ENCODE data around the gene PTPRG. TPM values are rescaled to one million over a fixed set of nuclear protein-coding genes. Genes with fewer than 3 reads are reported as not detected.

Gene PTPRG
- total RNA-seq, 1 experiment from 2014 or later: 0.74 TPM

GRCh38 chr3:62088472-62089104 lies 527.2 kb downstream of the PTPRG start:
- Histone ChIP-seq H3K4me1 (ENCODE audit: control insufficient read depth, insufficient read depth, low read length) (no peaks in the 10 kb centered on the region), H3K27ac (ENCODE audit: low read length) (no peak overlapping the region), H3K27me3 (ENCODE audit: control insufficient read depth, insufficient read depth, low read length) (no peaks in the 10 kb centered on the region), H3K4me3 (ENCODE audit: low read depth in 2 of 2, low read length in 2 of 2) (no peak overlapping the region), H3K36me3 (ENCODE audit: control insufficient read depth, insufficient read depth, low read length) (no peaks in the 10 kb centered on the region), H3K9me3 (ENCODE audit: control insufficient read depth, insufficient read depth, low read depth, low read length) (no peaks in the 10 kb centered on the region)
- DNase-seq (ENCODE audit: low read depth, low spot score) (no peak), ATAC-seq (no peak)
- POLR2A ChIA-PET: no interaction called here
- intact Hi-C loops (cut with micrococcal nuclease; ENCODE audit: unreplicated experiment) (no loop called here), in situ Hi-C loops (cut with HindIII; ENCODE audit: low pct_unique_long_range_greater_than_20kb, low sequenced_read_pairs) (no loop called here)
- CTCF ChIA-PET: no interaction called here
- no TSS peak for BruUV-seq (replicated peaks)
- TF ChIP-seq CTCF (IDR thresholded peaks at IDR 0.05) (no peak), TCF7L2 (IDR thresholded peaks at IDR 0.05; ENCODE audit: low read depth, low read length) (no peak), POLR2AphosphoS5 (IDR thresholded peaks at IDR 0.05; ENCODE audit: low read depth, low read length) (no peak), REST (IDR thresholded peaks at IDR 0.05; ENCODE audit: insufficient read depth in 1 of 2, low read depth in 2 of 2, low read length in 1 of 2) (no peak), SIN3A (IDR thresholded peaks at IDR 0.05; ENCODE audit: borderline replicate concordance, insufficient read depth, low read depth, low read length) (no peak)

- no TSS peak for BruUV-seq (replicated peaks)
- H3K9me3 ChIP-seq (ENCODE audit: control insufficient read depth, insufficient read depth, low read depth, low read length): no peaks in the 10 kb centered on the region
- CTCF ChIA-PET: no interaction called here
- POLR2A ChIA-PET: no interaction called here
- ATAC-seq: no peak
- intact Hi-C loops (cut with micrococcal nuclease; ENCODE audit: unreplicated experiment) (no loop called here), in situ Hi-C loops (cut with HindIII; ENCODE audit: low pct_unique_long_range_greater_than_20kb, low sequenced_read_pairs) (no loop called here)
- H3K4me1 ChIP-seq (ENCODE audit: control insufficient read depth, insufficient read depth, low read length): no peaks in the 10 kb centered on the region
- H3K27ac ChIP-seq (ENCODE audit: low read length): no peak overlapping the region
- no peak overlapping the region for H3K4me3 ChIP-seq (ENCODE audit: low read depth in 2 of 2, low read length in 2 of 2)
- DNase-seq (ENCODE audit: low read depth, low spot score): no peak
- H3K27me3 ChIP-seq (ENCODE audit: control insufficient read depth, insufficient read depth, low read length): no peaks in the 10 kb centered on the region
- TF ChIP-seq REST (IDR thresholded peaks at IDR 0.05; ENCODE audit: insufficient read depth in 1 of 2, low read depth in 2 of 2, low read length in 1 of 2): no peak
- no peaks in the 10 kb centered on the region for H3K36me3 ChIP-seq (ENCODE audit: control insufficient read depth, insufficient read depth, low read length)
These were observed 528.7 kb downstream of the PTPRG start for GRCh38 chr3:62090066-62090465.

Measured in Panc1 (cell line).